Tongue (tissue), 2 donors: Measurements from ENCODE around the gene SCAF8. TPM values are rescaled to one million over a fixed set of nuclear protein-coding genes. Genes with fewer than 3 reads are reported as not detected.
"Not testable (repeated sequence)": the region's sequence is repeated elsewhere in the genome, so short reads cannot be mapped to it uniquely, and the experiment has no call there.

Experiments used
- DNase-seq: peaks from one replicate; pipeline ENCODE4 v3.0.0-alpha.2; 2015
- total RNA-seq: library from RNA; depleted of rRNA; stranded (reverse); fragments of >200 nt; gene quantifications from one replicate; pipeline ENCODE4 v1.2.3, GENCODE V29; 2014

Gene SCAF8
- total RNA-seq, result 60.4 TPM

DNA sequence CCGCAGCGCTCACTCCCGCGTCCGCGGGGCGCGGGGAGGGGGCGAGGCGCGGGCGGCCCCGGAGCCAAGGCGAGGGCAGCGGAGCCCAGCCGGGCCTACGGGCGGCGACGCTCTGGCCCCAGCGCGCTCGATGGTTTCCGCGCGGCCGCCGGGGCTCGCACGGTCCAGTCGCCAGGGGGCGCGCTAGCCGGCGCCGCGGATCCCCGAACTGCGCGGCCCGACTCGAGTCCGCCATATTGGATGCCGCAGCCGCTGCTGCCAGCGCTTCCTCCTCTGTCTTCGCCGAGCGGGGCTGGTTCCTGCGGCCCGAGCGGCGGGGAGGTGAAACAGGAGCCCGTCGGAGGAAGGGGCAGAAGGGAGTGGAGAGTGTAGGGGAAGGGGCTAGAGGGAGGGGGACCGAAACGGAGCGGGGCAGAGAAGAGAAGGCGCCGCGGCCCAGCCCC is at the start of gene SCAF8:
TSS of gene SCAF8 (plus strand) at position 234 of the 443 bp plus-strand sequence. CDS start 485 bp downstream, outside the sequence.
- DNase-seq, result peak; percentile 94

GRCh38 chr6:154683756-154684523 is 49.3 kb upstream of the SCAF8 start:
- DNase-seq, result no peak

DNA sequence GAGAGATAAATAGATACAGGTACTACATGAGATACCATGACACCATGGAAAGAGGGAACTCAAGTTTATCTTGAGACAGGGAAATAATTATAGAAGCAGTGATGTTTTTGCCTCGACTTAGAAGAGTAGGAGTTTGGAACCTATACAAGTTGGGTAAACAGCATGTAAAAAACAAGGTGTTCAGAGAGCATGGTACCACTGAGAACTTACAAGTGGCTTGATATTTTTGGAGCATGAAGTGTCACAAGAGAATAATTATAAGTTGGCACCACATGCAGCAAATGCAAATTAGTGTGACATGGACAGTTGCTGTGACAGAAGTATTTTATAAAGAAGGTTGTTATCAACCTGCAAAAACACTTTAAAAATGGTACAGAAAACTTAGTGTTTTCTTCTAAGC is 47.1 kb upstream of the SCAF8 start:
- DNase-seq, result no peak

DNA sequence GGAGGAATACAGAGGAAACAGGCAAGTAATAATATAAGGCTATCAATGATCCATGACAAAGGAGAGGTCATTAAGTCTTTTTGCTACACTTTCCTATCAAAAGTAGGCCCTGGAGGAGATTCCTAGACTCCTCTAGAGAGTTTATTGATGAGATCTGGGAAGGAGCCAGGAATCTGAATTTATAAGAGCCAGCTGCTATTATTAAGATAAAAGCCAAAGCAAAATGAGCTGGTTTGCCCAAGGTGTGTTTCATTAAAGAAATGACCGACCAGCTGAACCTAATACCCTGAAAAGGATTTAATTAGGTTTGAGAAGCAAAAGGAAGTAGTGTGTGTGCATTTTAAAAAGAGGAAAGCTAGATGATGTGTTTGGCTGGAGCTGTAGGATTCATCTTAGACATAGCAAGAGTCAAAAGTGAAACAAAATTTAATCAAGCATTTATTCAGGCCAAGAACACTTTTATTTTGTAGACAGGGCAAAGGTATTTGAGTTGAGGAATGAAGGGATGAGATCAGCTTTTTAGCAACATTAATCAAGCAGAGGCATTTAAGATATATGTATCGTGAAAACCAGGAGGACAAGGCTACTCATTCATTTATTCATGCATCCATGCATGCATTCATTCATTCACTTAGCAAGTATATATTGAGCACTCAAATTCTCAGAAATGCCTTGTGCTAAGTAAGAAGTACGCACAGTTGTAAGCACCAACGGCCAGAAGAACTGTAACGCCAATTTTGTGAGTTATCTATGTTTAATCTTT is 43.5 kb upstream of the SCAF8 start:
- no peak for DNase-seq

DNA sequence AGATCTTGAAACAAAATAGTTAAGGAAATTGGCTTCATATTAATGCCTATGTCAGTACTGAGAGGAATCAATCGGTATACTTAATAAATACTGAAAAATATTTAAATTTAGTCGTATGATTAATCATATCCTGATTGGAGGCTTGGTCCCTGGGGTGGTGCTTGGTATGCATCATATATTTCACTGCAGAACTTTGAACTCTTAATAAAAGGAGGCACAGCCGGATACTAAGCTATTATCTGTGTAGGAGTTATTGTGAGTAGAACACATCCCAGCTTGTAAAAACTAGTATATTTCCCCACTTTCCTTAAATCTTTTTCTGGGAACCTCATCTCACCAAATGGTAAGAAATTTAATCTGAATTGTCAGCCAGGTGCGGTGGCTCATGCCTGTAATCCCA is 42.4 kb upstream of the SCAF8 start:
- DNase-seq, result no peak

- DNase-seq, result no peak
These were observed 36.6 kb upstream of the SCAF8 start for GRCh38 chr6:154696661-154697060.

DNA sequence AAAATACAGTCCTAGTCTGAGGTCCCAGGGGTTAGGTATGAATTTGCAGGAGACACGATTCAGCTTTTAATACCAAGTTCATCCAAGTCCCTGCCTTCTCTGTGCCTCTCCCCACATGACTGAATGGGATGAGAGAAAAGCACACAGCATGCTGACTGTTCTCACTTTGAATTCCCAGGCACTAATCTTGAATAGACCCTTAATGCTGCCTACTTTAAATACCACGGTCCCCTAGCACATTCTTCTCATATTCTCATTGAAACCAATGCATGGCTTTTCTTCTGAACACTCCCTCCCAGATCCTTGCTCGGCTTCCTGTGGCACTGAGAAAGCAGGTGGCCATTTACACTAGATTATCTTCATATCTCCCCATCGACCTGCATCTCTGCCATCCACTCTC is 30.1 kb upstream of the SCAF8 start:
- DNase-seq, result no peak

GRCh38 chr6:154705471-154706113 is 27.6 kb upstream of the SCAF8 start:
- no peak for DNase-seq

- DNase-seq, result no peak
These were observed 26.8 kb upstream of the SCAF8 start for GRCh38 chr6:154706389-154706788.

- DNase-seq, result no peak
These were observed 23.6 kb upstream of the SCAF8 start for GRCh38 chr6:154709621-154710020.

- DNase-seq, result no peak
These were observed 22.5 kb upstream of the SCAF8 start for GRCh38 chr6:154710689-154711088.

- no peak for DNase-seq
These were observed 17.8 kb upstream of the SCAF8 start for GRCh38 chr6:154715446-154715845.

DNA sequence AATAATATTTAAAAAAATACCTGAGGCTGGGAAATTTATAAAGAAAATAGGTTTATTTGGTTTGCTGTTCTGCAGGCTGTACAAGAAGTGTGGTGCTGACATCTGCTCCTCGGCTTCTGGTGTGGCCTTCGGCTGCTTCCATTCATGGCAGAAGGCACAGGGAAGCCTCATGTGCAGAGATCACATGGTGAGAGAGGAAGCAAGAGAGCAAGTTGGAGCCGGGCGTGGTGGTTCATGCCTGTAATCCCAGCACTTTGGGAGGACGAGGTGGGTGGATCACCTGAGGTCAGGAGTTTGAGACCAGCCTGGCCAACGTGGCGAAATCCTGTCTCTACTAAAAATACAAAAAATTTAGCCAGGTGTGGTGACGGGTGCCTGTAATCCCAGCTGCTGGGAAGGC is 16.9 kb upstream of the SCAF8 start:
- not testable (repeated sequence) for DNase-seq

DNA sequence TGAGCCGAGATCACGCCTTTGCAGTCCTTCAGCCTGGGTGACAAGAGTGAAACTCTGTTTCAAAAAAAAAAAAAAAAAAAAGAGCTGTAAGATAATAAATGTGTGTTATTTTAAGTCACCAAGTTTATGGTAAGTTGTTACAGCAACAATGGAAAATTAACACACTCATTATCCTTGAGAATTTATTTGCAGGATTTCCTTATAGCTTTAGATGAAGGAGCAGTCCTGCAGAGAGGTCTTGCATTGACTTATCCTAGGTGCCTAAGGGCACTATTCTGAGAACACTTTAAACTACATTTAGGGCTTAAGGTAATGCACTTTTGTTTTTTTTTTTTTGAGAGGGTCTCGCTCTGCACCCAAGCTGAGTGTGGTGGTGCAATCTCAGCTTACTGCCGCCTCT is 13.8 kb upstream of the SCAF8 start:
- DNase-seq, result no peak

GRCh38 chr6:154719854-154720253 is 13.4 kb upstream of the SCAF8 start:
- no peak for DNase-seq

- no peak for DNase-seq
These were observed 11.8 kb upstream of the SCAF8 start for GRCh38 chr6:154721460-154721859.

DNA sequence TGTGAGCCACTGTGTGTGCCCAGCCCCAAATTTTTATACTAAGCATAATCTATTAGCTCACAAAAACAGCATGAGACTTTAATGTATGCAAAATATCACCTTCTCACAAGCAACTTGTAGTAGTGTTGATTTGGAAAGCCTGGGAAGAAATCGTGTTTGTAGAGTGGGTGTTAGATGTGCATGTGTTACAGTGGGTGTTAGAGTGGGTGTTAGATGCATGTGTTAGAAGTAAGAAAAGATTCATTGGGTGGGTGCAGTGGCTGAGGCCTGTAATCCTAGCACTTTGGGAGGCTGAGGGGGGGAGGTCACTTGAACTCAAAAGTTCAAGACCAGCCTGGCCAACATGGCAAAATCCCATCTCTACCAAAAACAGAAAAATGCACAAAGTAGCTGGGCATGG is 6.3 kb upstream of the SCAF8 start:
- DNase-seq, result no peak

- DNase-seq, result no peak
These were observed 1.7 kb upstream of the SCAF8 start for GRCh38 chr6:154731296-154732218.

- DNase-seq, result peak; percentile 68
These were observed 556 bp upstream of the SCAF8 start for GRCh38 chr6:154732538-154733182.

GRCh38 chr6:154733626-154734382 is 588 bp downstream of the SCAF8 start:
- peak; percentile 97 for DNase-seq
